ENCODE data around the gene ATP2A3.
"Not testable (repeated sequence)": the region's sequence is repeated elsewhere in the genome, so short reads cannot be mapped to it uniquely, and the experiment has no call there.

Gene ATP2A3

GRCh38 chr17:3954976-3955672 is 9.1 kb downstream of the ATP2A3 start:
- DNase-seq (ENCODE audit: low read depth): no peak

- no peak for DNase-seq (ENCODE audit: low read depth)
Measured at GRCh38 chr17:3954086-3954485, 10.2 kb downstream of the ATP2A3 start.

- DNase-seq (ENCODE audit: low read depth): no peak
Measured at GRCh38 chr17:3953542-3953941, 10.7 kb downstream of the ATP2A3 start.

GRCh38 chr17:3952186-3952585 is 12.1 kb downstream of the ATP2A3 start:
- DNase-seq (ENCODE audit: low read depth): no peak

- no peak for DNase-seq (ENCODE audit: low read depth)
Measured at GRCh38 chr17:3951420-3951819, 12.8 kb downstream of the ATP2A3 start.

- DNase-seq (ENCODE audit: low read depth): no peak
Measured at GRCh38 chr17:3951003-3951402, 13.2 kb downstream of the ATP2A3 start.

GRCh38 chr17:3950584-3950983 is 13.7 kb downstream of the ATP2A3 start:
- DNase-seq (ENCODE audit: low read depth): no peak

- DNase-seq (ENCODE audit: low read depth): no peak
Measured at GRCh38 chr17:3949418-3949817, 14.8 kb downstream of the ATP2A3 start.

GRCh38 chr17:3948551-3948950 is 15.7 kb downstream of the ATP2A3 start:
- DNase-seq (ENCODE audit: low read depth): not testable (repeated sequence)

- DNase-seq (ENCODE audit: low read depth): no peak
Measured at GRCh38 chr17:3947318-3947810, 16.9 kb downstream of the ATP2A3 start.

GRCh38 chr17:3946711-3947235 is 17.5 kb downstream of the ATP2A3 start:
- no peak for DNase-seq (ENCODE audit: low read depth)

GRCh38 chr17:3944485-3945388 is 19.5 kb downstream of the ATP2A3 start:
- DNase-seq (ENCODE audit: low read depth): peak; percentile 40

- DNase-seq (ENCODE audit: low read depth): no peak
Measured at GRCh38 chr17:3943240-3943891, 20.9 kb downstream of the ATP2A3 start.

GRCh38 chr17:3940965-3941698 is 23.1 kb downstream of the ATP2A3 start:
- DNase-seq (ENCODE audit: low read depth): no peak

GRCh38 chr17:3937359-3937758 is 26.9 kb downstream of the ATP2A3 start:
- no peak for DNase-seq (ENCODE audit: low read depth)

- no peak for DNase-seq (ENCODE audit: low read depth)
Measured at GRCh38 chr17:3935825-3936355, 28.3 kb downstream of the ATP2A3 start.

- DNase-seq (ENCODE audit: low read depth): peak; percentile 13
Measured at GRCh38 chr17:3935140-3935542, 29.1 kb downstream of the ATP2A3 start.

- DNase-seq (ENCODE audit: low read depth): no peak
Measured at GRCh38 chr17:3929764-3930163, 34.5 kb downstream of the ATP2A3 start.

- no peak for DNase-seq (ENCODE audit: low read depth)
Measured at GRCh38 chr17:3929181-3929580, 35.1 kb downstream of the ATP2A3 start.

GRCh38 chr17:3928406-3928805 is 35.8 kb downstream of the ATP2A3 start:
- no peak for DNase-seq (ENCODE audit: low read depth)

GRCh38 chr17:3927628-3928340 is 36.5 kb downstream of the ATP2A3 start:
- no peak for DNase-seq (ENCODE audit: low read depth)

Data from fibroblast of the conjunctiva (primary cell).